H1 (cell line): ENCODE data around the gene MACROD2. TPM values are rescaled to one million over a fixed set of nuclear protein-coding genes. Genes with fewer than 3 reads are reported as not detected.

Source experiments
- CREB1 ChIP-seq: IDR thresholded peaks from 2 replicates; pipeline ENCODE4 v1.6.1; 2012; ENCODE audit warnings: inconsistent platforms
- SP2 ChIP-seq: IDR thresholded peaks from 2 replicates; pipeline ENCODE4 v1.6.1; 2012; ENCODE audit warnings: mild to moderate bottlenecking, low read length, inconsistent platforms
- SP4 ChIP-seq: IDR thresholded peaks from 2 replicates; pipeline ENCODE4 v1.6.1; 2012; ENCODE audit warnings: low read length, inconsistent platforms
- polyA plus RNA-seq, 7 experiments: library from polyadenylated mRNA; depleted of rRNA in 3 of 7; stranded (reverse) in 5 of 7; unstranded in 2 of 7; fragments of >200 nt in 5 of 7; fragments of 200-250 nt in 2 of 7; gene quantifications; 1 replicate in 5 of 7; 2 replicates in 1 of 7; 4 replicates in 1 of 7; pipeline versions ENCODE4 v1.2.1 to v1.2.3, GENCODE V29; 2011 to 2013; ENCODE audit warnings: missing spikeins in 2 of 7, mixed read lengths in 2 of 7
- total RNA-seq: library from RNA; stranded (reverse); fragmentation: NEBNext Ultra II Directional; extraction: Animal tissue kit (Norgen Biotek cat#: 25700); gene quantifications from 2 replicates; pipeline ENCODE4 v1.2.1, GENCODE V29; 2021
- TF ChIP-seq, protein P1 (sequence below): fragments of 300-600 bp; sonication (generic); IDR thresholded peaks from 2 replicates; pipeline ENCODE4 v1.7.1; 2012; ENCODE audit warnings: low read length, moderate library complexity, mild to moderate bottlenecking, inconsistent platforms; ENCODE audit not compliant: insufficient replicate concordance

The MACROD2 gene
- total and polyA plus RNA-seq, 2 of the 8 experiments (the other 6 are each of a cell fraction or from before 2014, with no cell fraction given): 0.70 to 3.9 TPM

DNA sequence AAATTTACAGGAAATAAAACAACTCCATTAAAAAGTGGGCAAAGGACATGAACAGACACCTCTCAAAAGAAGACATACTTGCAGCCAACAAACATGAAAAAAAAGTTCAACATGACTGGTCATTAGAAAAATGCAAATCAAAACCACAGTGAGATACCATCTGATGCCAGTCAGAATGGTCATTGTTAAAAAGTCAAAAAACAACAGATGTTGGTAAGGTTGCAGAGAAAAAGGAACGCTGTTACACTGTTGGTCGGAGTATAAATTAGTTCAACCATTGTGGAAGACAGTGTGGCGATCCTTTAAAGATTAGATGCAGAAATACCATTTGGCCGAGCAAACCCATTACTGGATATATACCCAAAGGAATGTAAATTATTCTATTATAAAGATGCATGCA, 1200.1 kb downstream of the MACROD2 start (continued):
- TF ChIP-seq SP4: no peak
- no peak for TF ChIP-seq SP2
- no peak for TF ChIP-seq CREB1
- TF ChIP-seq, protein P1, sequence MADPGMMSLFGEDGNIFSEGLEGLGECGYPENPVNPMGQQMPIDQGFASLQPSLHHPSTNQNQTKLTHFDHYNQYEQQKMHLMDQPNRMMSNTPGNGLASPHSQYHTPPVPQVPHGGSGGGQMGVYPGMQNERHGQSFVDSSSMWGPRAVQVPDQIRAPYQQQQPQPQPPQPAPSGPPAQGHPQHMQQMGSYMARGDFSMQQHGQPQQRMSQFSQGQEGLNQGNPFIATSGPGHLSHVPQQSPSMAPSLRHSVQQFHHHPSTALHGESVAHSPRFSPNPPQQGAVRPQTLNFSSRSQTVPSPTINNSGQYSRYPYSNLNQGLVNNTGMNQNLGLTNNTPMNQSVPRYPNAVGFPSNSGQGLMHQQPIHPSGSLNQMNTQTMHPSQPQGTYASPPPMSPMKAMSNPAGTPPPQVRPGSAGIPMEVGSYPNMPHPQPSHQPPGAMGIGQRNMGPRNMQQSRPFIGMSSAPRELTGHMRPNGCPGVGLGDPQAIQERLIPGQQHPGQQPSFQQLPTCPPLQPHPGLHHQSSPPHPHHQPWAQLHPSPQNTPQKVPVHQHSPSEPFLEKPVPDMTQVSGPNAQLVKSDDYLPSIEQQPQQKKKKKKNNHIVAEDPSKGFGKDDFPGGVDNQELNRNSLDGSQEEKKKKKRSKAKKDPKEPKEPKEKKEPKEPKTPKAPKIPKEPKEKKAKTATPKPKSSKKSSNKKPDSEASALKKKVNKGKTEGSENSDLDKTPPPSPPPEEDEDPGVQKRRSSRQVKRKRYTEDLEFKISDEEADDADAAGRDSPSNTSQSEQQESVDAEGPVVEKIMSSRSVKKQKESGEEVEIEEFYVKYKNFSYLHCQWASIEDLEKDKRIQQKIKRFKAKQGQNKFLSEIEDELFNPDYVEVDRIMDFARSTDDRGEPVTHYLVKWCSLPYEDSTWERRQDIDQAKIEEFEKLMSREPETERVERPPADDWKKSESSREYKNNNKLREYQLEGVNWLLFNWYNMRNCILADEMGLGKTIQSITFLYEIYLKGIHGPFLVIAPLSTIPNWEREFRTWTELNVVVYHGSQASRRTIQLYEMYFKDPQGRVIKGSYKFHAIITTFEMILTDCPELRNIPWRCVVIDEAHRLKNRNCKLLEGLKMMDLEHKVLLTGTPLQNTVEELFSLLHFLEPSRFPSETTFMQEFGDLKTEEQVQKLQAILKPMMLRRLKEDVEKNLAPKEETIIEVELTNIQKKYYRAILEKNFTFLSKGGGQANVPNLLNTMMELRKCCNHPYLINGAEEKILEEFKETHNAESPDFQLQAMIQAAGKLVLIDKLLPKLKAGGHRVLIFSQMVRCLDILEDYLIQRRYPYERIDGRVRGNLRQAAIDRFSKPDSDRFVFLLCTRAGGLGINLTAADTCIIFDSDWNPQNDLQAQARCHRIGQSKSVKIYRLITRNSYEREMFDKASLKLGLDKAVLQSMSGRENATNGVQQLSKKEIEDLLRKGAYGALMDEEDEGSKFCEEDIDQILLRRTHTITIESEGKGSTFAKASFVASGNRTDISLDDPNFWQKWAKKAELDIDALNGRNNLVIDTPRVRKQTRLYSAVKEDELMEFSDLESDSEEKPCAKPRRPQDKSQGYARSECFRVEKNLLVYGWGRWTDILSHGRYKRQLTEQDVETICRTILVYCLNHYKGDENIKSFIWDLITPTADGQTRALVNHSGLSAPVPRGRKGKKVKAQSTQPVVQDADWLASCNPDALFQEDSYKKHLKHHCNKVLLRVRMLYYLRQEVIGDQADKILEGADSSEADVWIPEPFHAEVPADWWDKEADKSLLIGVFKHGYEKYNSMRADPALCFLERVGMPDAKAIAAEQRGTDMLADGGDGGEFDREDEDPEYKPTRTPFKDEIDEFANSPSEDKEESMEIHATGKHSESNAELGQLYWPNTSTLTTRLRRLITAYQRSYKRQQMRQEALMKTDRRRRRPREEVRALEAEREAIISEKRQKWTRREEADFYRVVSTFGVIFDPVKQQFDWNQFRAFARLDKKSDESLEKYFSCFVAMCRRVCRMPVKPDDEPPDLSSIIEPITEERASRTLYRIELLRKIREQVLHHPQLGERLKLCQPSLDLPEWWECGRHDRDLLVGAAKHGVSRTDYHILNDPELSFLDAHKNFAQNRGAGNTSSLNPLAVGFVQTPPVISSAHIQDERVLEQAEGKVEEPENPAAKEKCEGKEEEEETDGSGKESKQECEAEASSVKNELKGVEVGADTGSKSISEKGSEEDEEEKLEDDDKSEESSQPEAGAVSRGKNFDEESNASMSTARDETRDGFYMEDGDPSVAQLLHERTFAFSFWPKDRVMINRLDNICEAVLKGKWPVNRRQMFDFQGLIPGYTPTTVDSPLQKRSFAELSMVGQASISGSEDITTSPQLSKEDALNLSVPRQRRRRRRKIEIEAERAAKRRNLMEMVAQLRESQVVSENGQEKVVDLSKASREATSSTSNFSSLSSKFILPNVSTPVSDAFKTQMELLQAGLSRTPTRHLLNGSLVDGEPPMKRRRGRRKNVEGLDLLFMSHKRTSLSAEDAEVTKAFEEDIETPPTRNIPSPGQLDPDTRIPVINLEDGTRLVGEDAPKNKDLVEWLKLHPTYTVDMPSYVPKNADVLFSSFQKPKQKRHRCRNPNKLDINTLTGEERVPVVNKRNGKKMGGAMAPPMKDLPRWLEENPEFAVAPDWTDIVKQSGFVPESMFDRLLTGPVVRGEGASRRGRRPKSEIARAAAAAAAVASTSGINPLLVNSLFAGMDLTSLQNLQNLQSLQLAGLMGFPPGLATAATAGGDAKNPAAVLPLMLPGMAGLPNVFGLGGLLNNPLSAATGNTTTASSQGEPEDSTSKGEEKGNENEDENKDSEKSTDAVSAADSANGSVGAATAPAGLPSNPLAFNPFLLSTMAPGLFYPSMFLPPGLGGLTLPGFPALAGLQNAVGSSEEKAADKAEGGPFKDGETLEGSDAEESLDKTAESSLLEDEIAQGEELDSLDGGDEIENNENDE: no peak
